HG02642 (cell line): ENCODE results near the gene C1RL.

Source experiments
- ATAC-seq: cut with Tn5 transposase; IDR thresholded peaks from one replicate; pipeline ENCODE4 v1.9.1; 2021; ENCODE audit warnings: mild to moderate bottlenecking; ENCODE audit not compliant: unreplicated experiment, poor library complexity

The C1RL gene

DNA sequence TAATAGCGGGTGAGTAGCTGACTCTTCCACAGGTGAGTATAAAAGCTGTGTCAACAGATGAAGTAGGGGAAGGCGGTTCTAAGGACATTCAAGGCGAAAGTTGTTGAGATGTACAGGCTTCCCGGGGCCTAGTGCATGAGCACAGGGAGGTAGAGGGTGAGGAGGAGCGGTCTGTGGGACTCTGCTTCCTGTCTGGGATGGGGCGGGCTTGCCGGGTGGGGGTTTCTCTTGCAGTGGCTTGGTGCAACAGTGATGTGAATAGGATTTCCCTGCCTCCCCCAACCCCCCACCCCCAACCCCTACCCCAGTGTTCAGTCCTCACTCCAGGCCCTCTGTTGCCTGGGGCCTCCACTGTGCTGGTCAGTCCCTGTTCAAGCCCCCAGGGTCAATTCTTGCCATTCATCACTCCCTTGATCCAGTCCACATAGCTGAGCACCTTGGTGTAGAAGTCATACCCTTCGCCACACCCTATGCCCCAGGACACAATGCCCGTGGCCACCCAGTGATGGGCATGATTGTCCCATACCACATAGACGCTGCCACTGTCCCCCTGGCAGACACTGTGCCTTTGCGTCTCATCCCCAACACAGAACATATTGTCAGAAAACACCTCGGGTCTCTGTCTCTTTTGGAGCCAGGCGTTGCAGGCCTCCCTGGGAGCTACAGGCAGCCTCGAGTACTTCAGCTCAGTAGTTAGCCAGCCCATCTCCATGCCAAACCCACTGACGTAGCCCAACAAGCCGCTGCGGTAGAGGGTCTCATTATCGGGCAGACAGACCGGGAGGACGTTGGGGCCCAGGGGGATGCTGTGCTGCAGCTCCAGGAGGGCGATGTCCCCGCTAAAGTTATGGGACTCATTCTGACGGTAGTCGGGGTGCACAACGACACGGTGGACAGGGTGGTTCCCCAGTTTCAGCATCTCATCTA, 12.7 kb downstream of the C1RL start:
- no peak for ATAC-seq

- no peak for ATAC-seq
Observed at GRCh38 chr12:7093892-7094291, 15.1 kb downstream of the C1RL start.

DNA sequence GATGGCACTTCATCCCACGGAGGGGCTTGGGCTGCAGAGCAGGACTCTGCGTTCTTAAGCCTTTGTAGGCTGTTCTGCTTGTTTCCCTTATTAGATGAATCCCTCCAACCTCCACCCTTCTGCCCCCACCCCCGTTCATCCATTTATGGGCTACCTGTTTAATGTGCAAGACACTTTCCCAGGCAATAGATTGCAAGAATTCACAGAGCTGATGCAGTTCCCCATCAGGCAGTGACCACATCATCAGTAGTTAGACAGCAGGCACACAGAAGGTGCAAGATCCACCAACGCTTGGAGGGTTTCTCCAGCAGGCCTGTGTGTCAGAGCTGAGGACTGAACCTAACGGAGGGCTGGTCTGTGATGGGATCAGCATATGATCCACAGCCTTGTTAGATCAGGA, 15.5 kb downstream of the C1RL start:
- ATAC-seq = no peak

GRCh38 chr12:7092986-7093460, 16.0 kb downstream of the C1RL start:
- no peak for ATAC-seq

DNA sequence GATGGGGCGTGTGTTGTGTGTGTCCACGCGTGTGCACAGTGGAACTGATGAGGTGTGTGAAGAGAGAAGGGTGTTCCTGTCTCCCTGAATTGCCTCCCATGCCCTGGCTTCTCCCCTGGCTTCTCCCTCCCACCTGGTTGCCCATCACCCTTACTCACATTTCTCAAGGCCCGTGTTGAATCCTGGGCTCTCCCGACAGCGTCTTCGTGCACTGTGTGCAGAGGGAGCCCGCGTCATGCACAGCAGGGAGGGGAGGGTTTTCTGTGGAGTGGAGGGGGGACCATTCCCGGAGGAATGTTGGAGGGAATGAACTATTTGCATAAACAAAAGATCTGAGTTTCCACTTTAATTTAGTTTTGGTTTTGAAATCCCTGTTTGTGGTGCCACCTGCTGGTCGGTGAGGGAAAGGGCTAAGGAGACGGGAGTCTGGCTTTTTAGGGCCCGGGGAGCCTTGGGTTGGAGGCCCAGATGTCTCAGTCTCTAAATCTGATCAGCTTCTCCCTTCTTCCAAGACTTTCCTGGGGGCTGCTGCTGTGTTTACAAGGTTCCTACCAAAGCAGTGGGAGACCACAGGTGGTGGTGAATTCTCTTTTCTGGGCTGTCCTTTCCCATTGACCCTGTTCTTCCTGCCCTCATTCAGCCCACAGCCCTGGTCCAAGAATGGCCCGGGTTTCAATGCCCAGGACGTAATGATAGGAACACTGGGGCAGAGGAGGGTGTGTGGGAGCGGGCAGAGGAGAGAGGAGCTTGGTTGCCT, 16.6 kb downstream of the C1RL start, which contains the start of gene C1R:
TSS of gene C1R (minus strand) at position 217 of the 757 bp plus-strand sequence. CDS start at position 160, 57 bp downstream.
- ATAC-seq = no peak

DNA sequence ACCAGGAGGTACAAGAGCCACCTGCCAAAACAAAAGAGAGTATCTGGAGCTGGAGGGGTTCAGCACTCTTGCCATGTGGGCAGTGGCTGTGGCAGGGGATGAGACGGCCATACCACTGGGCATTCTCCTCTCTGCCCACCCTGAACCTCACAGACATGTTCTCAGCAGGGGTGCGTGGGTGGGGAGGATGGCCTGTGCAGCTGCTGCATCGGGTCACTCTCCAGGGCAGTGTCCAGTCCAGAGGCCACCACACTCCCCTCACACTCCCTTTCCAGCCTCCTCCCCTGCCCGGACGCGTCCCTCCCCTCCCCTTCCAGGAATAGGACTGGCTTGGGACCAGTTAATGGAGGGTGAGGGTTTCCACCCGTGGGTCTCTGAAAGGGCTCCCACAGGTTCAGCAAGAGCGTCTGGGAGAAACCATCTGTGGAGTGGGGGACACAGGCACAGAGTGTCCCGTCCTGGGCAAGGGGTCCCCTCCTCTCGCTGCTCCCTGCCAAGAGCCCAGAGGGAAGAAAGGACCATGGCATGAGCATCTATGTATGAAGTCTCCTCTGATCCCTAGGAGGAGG, 17.3 kb downstream of the C1RL start:
- no peak for ATAC-seq

- no peak for ATAC-seq
Observed at GRCh38 chr12:7091171-7091570, 17.8 kb downstream of the C1RL start.

DNA sequence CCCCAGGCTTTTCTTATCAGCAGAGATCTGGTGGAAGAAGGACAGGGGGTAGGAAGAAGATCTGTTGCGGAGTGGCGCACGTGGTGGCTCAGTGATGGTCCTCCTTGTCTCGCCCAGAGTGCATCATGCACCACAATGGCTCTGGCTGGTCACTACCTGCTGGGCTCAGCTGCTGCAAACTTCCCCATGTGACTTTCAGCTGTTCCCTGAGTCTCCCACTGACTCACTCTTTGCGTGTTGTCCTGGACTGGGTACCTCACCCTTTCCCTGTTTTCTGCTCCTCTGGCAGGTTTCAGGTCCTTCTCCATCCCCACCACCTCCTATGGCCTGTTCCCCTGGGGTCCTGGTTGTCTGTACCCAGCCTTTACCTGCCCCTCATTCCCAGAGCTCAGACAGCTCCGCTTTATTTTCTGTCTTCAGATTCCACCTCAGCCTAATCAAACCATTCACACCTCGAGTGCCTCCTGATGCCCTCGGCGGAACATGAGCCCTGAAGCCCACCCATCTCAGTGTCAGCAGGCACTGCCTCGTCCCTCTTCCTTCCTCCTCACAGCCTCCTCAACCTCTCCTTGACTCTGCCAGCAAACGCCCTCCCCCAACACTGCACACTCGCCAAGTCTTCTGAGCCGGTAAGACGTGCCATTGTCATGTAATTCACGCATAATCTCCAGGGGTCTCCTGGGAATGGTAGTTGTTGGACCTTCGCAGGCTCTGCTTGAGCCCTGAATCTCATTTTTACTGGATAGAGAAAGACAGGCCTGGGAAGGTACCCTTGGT, 18.6 kb downstream of the C1RL start:
- no peak for ATAC-seq

DNA sequence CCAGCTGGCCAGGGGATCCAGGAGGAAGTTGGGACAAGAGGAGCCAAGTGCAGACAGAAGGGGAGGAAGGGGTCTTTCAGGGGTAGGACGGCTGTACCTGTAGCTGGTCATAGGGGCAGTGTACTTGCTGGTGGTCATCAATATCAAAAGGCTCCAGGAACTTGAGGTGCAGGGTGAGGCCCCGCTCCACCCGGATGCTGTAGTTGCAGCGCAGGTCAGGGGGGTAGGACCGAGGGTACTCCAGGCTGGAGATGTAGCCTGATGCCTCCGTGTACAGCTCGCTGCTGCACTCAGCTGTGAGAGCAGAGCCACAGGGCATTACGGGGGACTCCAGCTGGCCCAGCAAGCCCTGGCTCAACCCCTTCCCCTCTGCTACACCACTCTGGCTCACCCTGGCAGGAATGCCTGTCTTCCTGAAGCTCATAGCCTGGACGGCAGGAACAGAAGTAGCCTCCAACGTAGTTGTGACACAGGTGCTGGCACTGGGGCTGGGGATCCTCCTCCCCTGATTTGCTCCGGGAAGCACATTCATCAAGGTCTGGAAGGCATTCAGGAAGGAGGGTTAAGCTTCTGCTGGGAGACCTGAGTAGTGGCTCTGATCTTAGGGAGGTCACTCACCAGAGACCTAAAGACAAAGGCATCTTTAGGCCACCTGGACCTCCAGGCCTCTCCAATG, 19.7 kb downstream of the C1RL start:
- no peak for ATAC-seq

DNA sequence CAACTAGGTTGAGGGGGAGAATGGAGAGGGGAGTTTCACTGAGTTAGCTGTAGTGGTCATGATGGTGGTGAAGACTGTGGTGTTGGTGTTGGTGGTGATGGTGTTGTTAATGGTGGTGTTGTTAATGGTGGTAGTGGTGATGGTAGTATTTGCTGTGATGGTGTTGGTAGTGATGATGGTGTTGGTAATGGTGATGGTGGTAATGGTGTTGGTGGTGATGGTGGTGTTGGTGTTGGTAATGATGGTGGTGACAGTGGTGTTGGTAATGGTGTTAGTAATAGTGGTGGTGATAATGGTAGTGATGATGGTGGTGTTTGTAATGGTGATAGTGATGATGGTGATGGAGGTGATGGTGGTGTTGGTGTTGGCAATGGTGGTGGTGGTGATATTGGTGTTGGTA, 25.9 kb downstream of the C1RL start:
- no peak for ATAC-seq

GRCh38 chr12:7081037-7081436, 28.0 kb downstream of the C1RL start:
- ATAC-seq = no peak

DNA sequence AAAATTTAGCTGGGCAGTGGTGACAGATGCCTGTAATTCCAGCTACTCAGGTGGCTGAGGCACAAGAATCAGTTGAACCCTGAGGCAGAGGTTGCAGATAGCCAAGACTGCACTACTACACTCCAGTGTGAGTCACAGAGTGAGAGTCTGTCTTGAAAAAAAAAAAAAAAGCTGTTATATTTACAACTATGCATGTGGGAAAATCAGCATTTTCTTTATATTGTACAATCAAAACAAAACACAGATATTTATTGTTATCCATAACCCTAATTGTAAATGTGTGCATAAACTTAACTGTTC, 29.2 kb downstream of the C1RL start:
- ATAC-seq = no peak

GRCh38 chr12:7078163-7078562, 30.9 kb downstream of the C1RL start:
- no peak for ATAC-seq

- no peak for ATAC-seq
Observed at GRCh38 chr12:7076493-7076892, 32.5 kb downstream of the C1RL start.

GRCh38 chr12:7075939-7076338, 33.1 kb downstream of the C1RL start:
- ATAC-seq = no peak

DNA sequence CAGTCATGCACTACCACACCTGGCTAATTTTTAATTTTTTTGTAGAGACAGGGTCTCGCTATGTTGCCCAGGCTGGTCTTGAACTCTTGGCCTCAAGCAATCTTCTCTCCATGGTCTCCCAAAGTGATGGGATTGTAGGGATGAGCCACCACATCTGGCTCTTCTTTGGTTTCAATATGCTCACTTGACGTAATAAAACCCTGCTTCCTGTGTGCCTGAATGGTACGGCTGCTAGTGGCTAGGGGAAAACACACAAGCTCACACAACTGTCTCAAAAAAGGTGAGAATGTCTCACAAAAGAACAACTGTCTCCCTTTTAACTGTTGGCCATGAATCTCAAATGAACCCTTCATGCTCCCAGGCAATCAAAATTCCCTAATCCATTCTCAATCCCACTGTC, 33.5 kb downstream of the C1RL start:
- no peak for ATAC-seq

GRCh38 chr12:7073946-7074345, 35.1 kb downstream of the C1RL start:
- no peak for ATAC-seq

GRCh38 chr12:7072554-7072953, 36.5 kb downstream of the C1RL start:
- ATAC-seq = no peak

GRCh38 chr12:7072035-7072434, 37.0 kb downstream of the C1RL start:
- ATAC-seq = no peak

- no peak for ATAC-seq
Observed at GRCh38 chr12:7069386-7069785, 39.6 kb downstream of the C1RL start.
